Neuron (in vitro differentiated cells): ENCODE results near the gene STK32C.
A peak's percentile ranks its signal among the peaks of the same experiment; 100 is the strongest.

ENCODE experiments used
- H2AFZ ChIP-seq: one replicate; pipeline ENCODE4 v1.6.1; 2013; ENCODE audit warnings: low read depth, mild to moderate bottlenecking, inconsistent platforms, low read length, moderate library complexity
- H3K27me3 ChIP-seq: one replicate; pipeline ENCODE4 v1.6.1; 2013; ENCODE audit warnings: low read length; ENCODE audit not compliant: insufficient read depth
- H3K36me3 ChIP-seq: one replicate; pipeline ENCODE4 v1.6.1; 2013; ENCODE audit warnings: low read length; ENCODE audit not compliant: insufficient read depth
- H3K4me1 ChIP-seq: one replicate; pipeline ENCODE4 v1.6.1; 2013; ENCODE audit warnings: low read length; ENCODE audit not compliant: insufficient read depth
- H3K4me3 ChIP-seq: 2 replicates; pipeline ENCODE4 v1.5.1; 2013; ENCODE audit warnings: mild to moderate bottlenecking, low read length, moderate library complexity
- H3K9me3 ChIP-seq: one replicate; pipeline ENCODE4 v1.6.1; 2013; ENCODE audit warnings: low read length

STK32C gene

GRCh38 chr10:132179551-132180392 lies 128.0 kb downstream of the STK32C start:
- H3K4me3 ChIP-seq, result no peak overlapping the region
- peaks cover 47% of the 10 kb centered on the region for H3K27me3 ChIP-seq
- no peaks in the 10 kb centered on the region for H3K9me3 ChIP-seq
- no peak overlapping the region for H2AFZ ChIP-seq
- H3K4me1 ChIP-seq, result peaks cover 15% of the 10 kb centered on the region
- no peaks in the 10 kb centered on the region for H3K36me3 ChIP-seq

- H3K27me3 ChIP-seq, result peaks cover 40% of the 10 kb centered on the region
- H3K36me3 ChIP-seq, result no peaks in the 10 kb centered on the region
- no peaks in the 10 kb centered on the region for H3K9me3 ChIP-seq
- no peak overlapping the region for H3K4me3 ChIP-seq
- peaks cover 15% of the 10 kb centered on the region for H3K4me1 ChIP-seq
- H2AFZ ChIP-seq, result no peak overlapping the region
Observed at GRCh38 chr10:132178672-132179545, 128.8 kb downstream of the STK32C start.

GRCh38 chr10:132178046-132178445 lies 129.7 kb downstream of the STK32C start:
- H3K27me3 ChIP-seq, result peaks cover 31% of the 10 kb centered on the region
- no peaks in the 10 kb centered on the region for H3K9me3 ChIP-seq
- no peaks in the 10 kb centered on the region for H3K36me3 ChIP-seq
- no peak overlapping the region for H2AFZ ChIP-seq
- H3K4me1 ChIP-seq, result peaks cover 15% of the 10 kb centered on the region
- H3K4me3 ChIP-seq, result no peak overlapping the region

GRCh38 chr10:132176623-132177500 lies 130.9 kb downstream of the STK32C start:
- H3K36me3 ChIP-seq, result no peaks in the 10 kb centered on the region
- no peak overlapping the region for H2AFZ ChIP-seq
- no peaks in the 10 kb centered on the region for H3K9me3 ChIP-seq
- peak overlapping the region; percentile 12 for H3K4me3 ChIP-seq
- H3K4me1 ChIP-seq, result peaks cover 15% of the 10 kb centered on the region
- H3K27me3 ChIP-seq, result peaks cover 19% of the 10 kb centered on the region

GRCh38 chr10:132175907-132176581 lies 131.7 kb downstream of the STK32C start:
- Histone ChIP-seq H2AFZ (no peak overlapping the region), H3K4me1 (peaks cover 15% of the 10 kb centered on the region), H3K27me3 (peaks cover 18% of the 10 kb centered on the region), H3K9me3 (no peaks in the 10 kb centered on the region), H3K36me3 (no peaks in the 10 kb centered on the region), H3K4me3 (peak overlapping the region; percentile 12)

- Histone ChIP-seq H2AFZ (no peak overlapping the region), H3K27me3 (peaks cover 14% of the 10 kb centered on the region), H3K36me3 (no peaks in the 10 kb centered on the region), H3K9me3 (no peaks in the 10 kb centered on the region), H3K4me3 (no peak overlapping the region), H3K4me1 (peaks cover 15% of the 10 kb centered on the region)
Observed at GRCh38 chr10:132175408-132175807, 132.3 kb downstream of the STK32C start.

- Histone ChIP-seq H3K4me1 (peaks cover 15% of the 10 kb centered on the region), H3K9me3 (no peaks in the 10 kb centered on the region), H3K36me3 (no peaks in the 10 kb centered on the region), H3K27me3 (peaks cover 13% of the 10 kb centered on the region), H3K4me3 (no peak overlapping the region), H2AFZ (no peak overlapping the region)
Observed at GRCh38 chr10:132174237-132174636, 133.5 kb downstream of the STK32C start.

GRCh38 chr10:132173185-132173584 lies 134.6 kb downstream of the STK32C start:
- Histone ChIP-seq H3K4me1 (peaks cover 15% of the 10 kb centered on the region), H3K36me3 (no peaks in the 10 kb centered on the region), H3K9me3 (no peaks in the 10 kb centered on the region), H3K27me3 (peaks cover 4% of the 10 kb centered on the region), H3K4me3 (no peak overlapping the region), H2AFZ (no peak overlapping the region)

- H3K4me1 ChIP-seq, result peaks cover 15% of the 10 kb centered on the region
- H3K27me3 ChIP-seq, result no peaks in the 10 kb centered on the region
- no peaks in the 10 kb centered on the region for H3K36me3 ChIP-seq
- H3K9me3 ChIP-seq, result no peaks in the 10 kb centered on the region
- H2AFZ ChIP-seq, result no peak overlapping the region
- no peak overlapping the region for H3K4me3 ChIP-seq
Observed at GRCh38 chr10:132172091-132173066, 135.4 kb downstream of the STK32C start.

GRCh38 chr10:132170561-132171361 lies 137.0 kb downstream of the STK32C start:
- no peak overlapping the region for H3K4me3 ChIP-seq
- no peaks in the 10 kb centered on the region for H3K9me3 ChIP-seq
- H3K4me1 ChIP-seq, result peaks cover 3% of the 10 kb centered on the region
- H3K27me3 ChIP-seq, result no peaks in the 10 kb centered on the region
- no peaks in the 10 kb centered on the region for H3K36me3 ChIP-seq
- no peak overlapping the region for H2AFZ ChIP-seq
